Nephron progenitor cell (in vitro differentiated cells): ENCODE measurements around the gene FUT7.

Experiments used
- DNase-seq: peaks from one replicate; pipeline ENCODE4 v3.0.0; 2021
- H3K27ac Mint-ChIP-seq: 2 replicates; pipeline ENCODE4 v1.8.0; 2021; ENCODE audit warnings: mild to moderate bottlenecking, moderate library complexity, mixed read lengths
- H3K27me3 Mint-ChIP-seq: 2 replicates; pipeline ENCODE4 v1.8.0; 2021; ENCODE audit warnings: mild to moderate bottlenecking, low read depth, mixed read lengths; ENCODE audit not compliant: poor library complexity
- H3K36me3 Mint-ChIP-seq: 2 replicates; pipeline ENCODE4 v1.8.0; 2021; ENCODE audit warnings: low read depth, mixed read lengths
- H3K4me1 Mint-ChIP-seq: 2 replicates; pipeline ENCODE4 v1.8.0; 2021; ENCODE audit warnings: mixed read lengths
- H3K4me3 Mint-ChIP-seq: 2 replicates; pipeline ENCODE4 v1.8.0; 2021; ENCODE audit warnings: mild to moderate bottlenecking, moderate library complexity, mixed read lengths
- H3K9me3 Mint-ChIP-seq: 2 replicates; pipeline ENCODE4 v1.8.0; 2021; ENCODE audit warnings: mild to moderate bottlenecking, moderate library complexity, mixed read lengths
- TF ChIP-seq, protein P1 (sequence below): fragments of 200-600 bp; sonication (generic); IDR thresholded peaks from 2 replicates; pipeline ENCODE4 v1.5.0; 2021; ENCODE audit warnings: antibody characterized with exemption

Gene FUT7

DNA sequence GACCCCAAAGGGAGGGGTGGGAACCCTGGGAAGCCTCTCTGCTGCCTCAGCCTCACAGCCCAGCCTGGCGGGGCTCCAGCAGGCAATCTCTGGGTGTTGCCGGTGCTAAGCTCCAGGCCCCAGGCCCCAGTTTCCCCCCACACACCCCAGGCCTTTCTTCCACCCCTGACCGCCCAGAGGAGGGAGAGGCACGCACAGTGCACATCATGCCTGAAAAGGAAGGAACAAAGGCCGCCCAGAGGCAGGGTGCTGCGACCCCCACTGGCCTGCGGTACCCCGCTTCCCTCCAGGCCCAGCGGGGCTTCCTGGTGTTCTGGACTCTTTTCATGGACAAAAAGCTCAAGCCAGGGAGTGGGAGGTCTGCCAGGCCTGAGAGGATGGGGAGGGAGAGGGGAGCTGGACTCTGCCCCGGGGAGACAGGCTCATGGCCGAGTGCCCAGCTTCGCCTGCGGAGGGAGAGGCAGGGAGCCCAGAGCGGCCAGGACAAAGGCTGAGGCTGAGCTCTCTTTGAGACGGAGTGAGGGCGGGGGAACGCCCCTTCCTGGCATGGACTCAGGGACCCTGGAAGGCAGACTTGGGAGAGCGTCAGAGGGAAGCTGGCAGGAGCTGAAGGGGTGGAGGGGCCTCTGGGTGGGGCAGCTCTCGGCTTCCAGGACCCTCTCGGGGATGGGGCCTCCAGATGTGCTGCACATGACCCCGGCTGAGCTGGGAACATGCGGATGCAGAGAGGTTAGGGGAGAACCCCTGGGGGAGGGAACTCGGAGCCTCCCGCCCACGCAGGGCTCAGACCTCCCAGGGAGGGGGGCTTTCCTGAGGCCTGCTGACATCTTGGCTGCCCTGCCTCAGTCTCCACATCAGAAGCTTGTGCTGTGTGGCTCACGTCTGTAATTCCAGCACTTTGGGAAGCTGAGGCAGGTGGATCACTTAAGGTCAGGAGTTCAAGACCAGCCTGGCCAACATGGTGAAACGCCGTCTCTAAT, 23.8 kb upstream of the FUT7 start:
- Mint-ChIP-seq H3K4me1 (no peaks in the 10 kb centered on the region), H3K27ac (no peak overlapping the region)
- DNase-seq = no peak

DNA sequence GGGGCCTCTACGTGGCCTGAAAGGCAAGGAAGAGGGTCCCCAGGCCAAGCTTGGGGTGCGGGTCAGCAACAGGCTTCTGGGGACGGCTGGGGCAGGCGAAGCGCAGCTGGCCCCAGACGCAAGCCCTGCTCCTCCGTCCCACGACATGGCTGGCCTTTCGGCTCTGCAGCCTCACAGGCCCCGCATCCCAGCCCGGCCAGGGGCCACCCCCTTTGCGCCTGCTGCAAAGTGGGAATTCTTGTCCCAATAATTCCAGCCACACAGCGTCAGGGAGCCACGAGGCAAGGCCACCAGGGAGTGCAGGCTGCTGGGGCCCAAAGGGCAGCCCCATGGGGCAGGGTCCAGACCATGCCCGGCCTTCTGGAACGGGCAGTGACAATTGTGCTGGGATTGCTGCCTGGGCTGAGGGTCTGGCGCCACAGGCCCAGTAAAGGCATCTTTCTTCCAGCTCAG, 23.1 kb upstream of the FUT7 start:
- no peak for DNase-seq
- Mint-ChIP-seq H3K4me3 (no peak overlapping the region), H3K36me3 (no peaks in the 10 kb centered on the region), H3K27me3 (peaks cover 90% of the 10 kb centered on the region), H3K4me1 (no peaks in the 10 kb centered on the region), H3K9me3 (no peaks in the 10 kb centered on the region), H3K27ac (no peak overlapping the region)
- TF ChIP-seq, protein P1, sequence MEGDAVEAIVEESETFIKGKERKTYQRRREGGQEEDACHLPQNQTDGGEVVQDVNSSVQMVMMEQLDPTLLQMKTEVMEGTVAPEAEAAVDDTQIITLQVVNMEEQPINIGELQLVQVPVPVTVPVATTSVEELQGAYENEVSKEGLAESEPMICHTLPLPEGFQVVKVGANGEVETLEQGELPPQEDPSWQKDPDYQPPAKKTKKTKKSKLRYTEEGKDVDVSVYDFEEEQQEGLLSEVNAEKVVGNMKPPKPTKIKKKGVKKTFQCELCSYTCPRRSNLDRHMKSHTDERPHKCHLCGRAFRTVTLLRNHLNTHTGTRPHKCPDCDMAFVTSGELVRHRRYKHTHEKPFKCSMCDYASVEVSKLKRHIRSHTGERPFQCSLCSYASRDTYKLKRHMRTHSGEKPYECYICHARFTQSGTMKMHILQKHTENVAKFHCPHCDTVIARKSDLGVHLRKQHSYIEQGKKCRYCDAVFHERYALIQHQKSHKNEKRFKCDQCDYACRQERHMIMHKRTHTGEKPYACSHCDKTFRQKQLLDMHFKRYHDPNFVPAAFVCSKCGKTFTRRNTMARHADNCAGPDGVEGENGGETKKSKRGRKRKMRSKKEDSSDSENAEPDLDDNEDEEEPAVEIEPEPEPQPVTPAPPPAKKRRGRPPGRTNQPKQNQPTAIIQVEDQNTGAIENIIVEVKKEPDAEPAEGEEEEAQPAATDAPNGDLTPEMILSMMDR = no peak

More for the DNA sequence above, 23.8 kb upstream of the FUT7 start:
- H3K27me3 Mint-ChIP-seq = peaks cover 89% of the 10 kb centered on the region
- no peaks in the 10 kb centered on the region for H3K9me3 Mint-ChIP-seq
- no peaks in the 10 kb centered on the region for H3K36me3 Mint-ChIP-seq
- H3K4me3 Mint-ChIP-seq = no peak overlapping the region
- TF ChIP-seq, protein P1 = no peak

- Mint-ChIP-seq H3K4me3 (no peak within 1 kb of the TSS), H3K36me3 (no peaks in the 10 kb centered on the region), H3K27ac (no peak within 1 kb of the TSS), H3K4me1 (no peaks in the 10 kb centered on the region), H3K27me3 (peaks cover 94% of the 10 kb centered on the region), H3K9me3 (no peaks in the 10 kb centered on the region)
- TF ChIP-seq, protein P1 = no peak
- peak; percentile 51 for DNase-seq
Measured at GRCh38 chr9:137053944-137054931, 22.4 kb upstream of the FUT7 start, which contains the start of gene ENTPD2. Gene ENTPD2 (minus strand): TSS chr9:137054061. CDS start chr9:137053997, 64 bp downstream.

- TF ChIP-seq, protein P1 = no peak
- H3K27me3 Mint-ChIP-seq = peaks cover 94% of the 10 kb centered on the region
- no peaks in the 10 kb centered on the region for H3K36me3 Mint-ChIP-seq
- no peaks in the 10 kb centered on the region for H3K4me1 Mint-ChIP-seq
- peak; percentile 53 for DNase-seq
- H3K9me3 Mint-ChIP-seq = no peaks in the 10 kb centered on the region
- no peak overlapping the region for H3K27ac Mint-ChIP-seq
- H3K4me3 Mint-ChIP-seq = no peak overlapping the region
Measured at GRCh38 chr9:137052998-137053943, 21.4 kb upstream of the FUT7 start.

GRCh38 chr9:137052293-137052692, 20.4 kb upstream of the FUT7 start:
- H3K4me1 Mint-ChIP-seq = no peaks in the 10 kb centered on the region
- H3K4me3 Mint-ChIP-seq = no peak overlapping the region
- H3K27me3 Mint-ChIP-seq = peaks cover 94% of the 10 kb centered on the region
- H3K27ac Mint-ChIP-seq = no peak overlapping the region
- H3K36me3 Mint-ChIP-seq = no peaks in the 10 kb centered on the region
- TF ChIP-seq, protein P1 = no peak
- no peak for DNase-seq
- no peaks in the 10 kb centered on the region for H3K9me3 Mint-ChIP-seq
